ENCODE results near the gene MDH1.

- no peak for TF ChIP-seq CTCF (IDR thresholded peaks at IDR 0.05)
- no peak for TF ChIP-seq EP300 (IDR thresholded peaks at IDR 0.05)
These were observed 32.8 kb upstream of the MDH1 start for GRCh38 chr2:63555931-63556330.
